Left renal pelvis (tissue), 4 donors: ENCODE measurements around the gene SSBP2. TPM values are rescaled to one million over a fixed set of nuclear protein-coding genes. Genes with fewer than 3 reads are reported as not detected.

Experiments
- DNase-seq, 4 donors: peaks; one replicate each; pipeline ENCODE4 v3.0.0-alpha.2; 2013; ENCODE audit warnings: low read depth in 4 of 4, low spot score in 3 of 4
- polyA plus RNA-seq, 4 donors: library from polyadenylated mRNA; unstranded; fragments of 120-200 nt; gene quantifications; one replicate each; pipeline ENCODE4 v1.2.1, GENCODE V29; 2013; ENCODE audit not compliant: insufficient read length in 4 of 4

SSBP2 gene
- polyA plus RNA-seq, 4 donors = 85.6 to 125 (median 93.6) TPM

GRCh38 chr5:81402192-81402930 lies 348.5 kb downstream of the SSBP2 start:
- DNase-seq = no peak

- no peak for DNase-seq
Observed at GRCh38 chr5:81401266-81401665, 349.6 kb downstream of the SSBP2 start.

- no peak for DNase-seq
Observed at GRCh38 chr5:81400375-81400774, 350.5 kb downstream of the SSBP2 start.

- DNase-seq = no peak
Observed at GRCh38 chr5:81398741-81399140, 352.2 kb downstream of the SSBP2 start.

- no peak for DNase-seq
Observed at GRCh38 chr5:81397176-81397575, 353.7 kb downstream of the SSBP2 start.

GRCh38 chr5:81395262-81395661 lies 355.6 kb downstream of the SSBP2 start:
- no peak for DNase-seq

- DNase-seq = peak in 1 of 4 donors; percentile 16
Observed at GRCh38 chr5:81393783-81394718, 356.8 kb downstream of the SSBP2 start, which contains the start of gene ACOT12. Gene ACOT12, minus strand, starts transcription at chr5:81394134. Its CDS starts 20 bp downstream, at chr5:81394114.

- no peak for DNase-seq
Observed at GRCh38 chr5:81393430-81393782, 357.5 kb downstream of the SSBP2 start.

GRCh38 chr5:81389025-81389424 lies 361.9 kb downstream of the SSBP2 start:
- DNase-seq = no peak

GRCh38 chr5:81388169-81388568 lies 362.7 kb downstream of the SSBP2 start:
- no peak for DNase-seq

GRCh38 chr5:81383867-81384266 lies 367.0 kb downstream of the SSBP2 start:
- DNase-seq = no peak

- DNase-seq = no peak
Observed at GRCh38 chr5:81371354-81371876, 379.5 kb downstream of the SSBP2 start.

- DNase-seq = no peak
Observed at GRCh38 chr5:81370912-81371311, 380.0 kb downstream of the SSBP2 start.

- no peak for DNase-seq
Observed at GRCh38 chr5:81365541-81365940, 385.4 kb downstream of the SSBP2 start.

- no peak for DNase-seq
Observed at GRCh38 chr5:81363093-81363871, 387.6 kb downstream of the SSBP2 start.

Other genes with a start within 250 kb of the SSBP2 start
- gene ATG10, start 220.9 kb upstream of the SSBP2 start, polyA plus RNA-seq = 10 to 100 TPM; 11.5 to 16.0 (median 12.3) TPM